ENCODE results near the gene EVI5.

GRCh38 chr1:92701147-92701546 lies 83.8 kb downstream of the EVI5 start:
- TF ChIP-seq ZNF274 (IDR thresholded peaks at IDR 0.05; ENCODE audit: low read depth, low read length) (no peak), YY1 (IDR thresholded peaks at IDR 0.05; ENCODE audit: insufficient read depth, insufficient read length) (no peak)
